ENCODE results near the gene NISCH.

Gene NISCH

GRCh38 chr3:52435246-52436101 is 19.9 kb upstream of the NISCH start:
- peak; percentile 27 for DNase-seq (ENCODE audit: low read depth)

DNA sequence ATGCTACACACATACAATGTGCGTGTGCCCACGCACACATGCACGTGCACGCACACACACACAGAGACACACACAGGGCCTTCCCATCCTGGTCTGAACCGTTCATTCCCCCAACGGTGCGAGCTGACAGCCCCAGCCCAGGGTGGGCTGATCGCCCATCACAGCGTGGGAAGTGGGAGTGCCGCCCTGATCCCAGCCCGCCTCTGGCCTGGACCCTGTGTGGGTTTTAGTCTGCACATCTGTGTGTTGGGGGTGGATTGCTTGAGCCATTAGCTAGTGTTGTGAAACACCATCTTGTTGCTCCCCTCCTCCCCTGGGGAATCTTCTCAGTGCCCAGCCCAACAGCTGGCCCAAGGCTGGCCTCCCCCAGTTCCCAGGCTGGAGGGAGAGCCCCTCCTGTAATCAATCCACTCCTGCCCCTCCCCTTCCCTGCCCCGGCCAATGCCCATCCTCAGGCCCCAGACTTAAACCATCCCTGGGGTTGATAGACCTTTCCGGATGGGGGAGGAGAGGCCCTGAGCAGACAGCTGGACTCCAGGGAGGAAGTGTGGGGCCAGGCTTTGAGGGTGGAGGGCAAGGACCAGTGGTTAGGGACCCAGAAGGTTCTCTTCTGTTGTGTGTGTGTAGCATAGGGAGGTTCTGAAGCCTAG is 18.8 kb upstream of the NISCH start:
- peak; percentile 87 for DNase-seq (ENCODE audit: low read depth)

- DNase-seq (ENCODE audit: low read depth): no peak
Observed at GRCh38 chr3:52437326-52438103, 17.9 kb upstream of the NISCH start.

DNA sequence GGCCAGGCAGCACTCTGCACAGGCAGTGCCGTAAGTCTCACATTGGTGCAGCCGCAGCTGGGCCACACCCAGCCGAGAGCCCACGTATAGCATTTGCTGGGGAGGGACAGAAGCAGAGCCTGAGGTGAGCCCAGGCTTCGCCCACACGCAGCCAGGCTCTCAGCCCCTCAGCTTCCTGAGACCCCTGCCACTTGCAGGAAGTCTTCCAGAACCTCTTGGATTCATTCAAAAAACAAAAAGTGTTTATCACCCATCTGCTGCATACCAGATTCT is 17.4 kb upstream of the NISCH start:
- DNase-seq (ENCODE audit: low read depth): no peak

DNA sequence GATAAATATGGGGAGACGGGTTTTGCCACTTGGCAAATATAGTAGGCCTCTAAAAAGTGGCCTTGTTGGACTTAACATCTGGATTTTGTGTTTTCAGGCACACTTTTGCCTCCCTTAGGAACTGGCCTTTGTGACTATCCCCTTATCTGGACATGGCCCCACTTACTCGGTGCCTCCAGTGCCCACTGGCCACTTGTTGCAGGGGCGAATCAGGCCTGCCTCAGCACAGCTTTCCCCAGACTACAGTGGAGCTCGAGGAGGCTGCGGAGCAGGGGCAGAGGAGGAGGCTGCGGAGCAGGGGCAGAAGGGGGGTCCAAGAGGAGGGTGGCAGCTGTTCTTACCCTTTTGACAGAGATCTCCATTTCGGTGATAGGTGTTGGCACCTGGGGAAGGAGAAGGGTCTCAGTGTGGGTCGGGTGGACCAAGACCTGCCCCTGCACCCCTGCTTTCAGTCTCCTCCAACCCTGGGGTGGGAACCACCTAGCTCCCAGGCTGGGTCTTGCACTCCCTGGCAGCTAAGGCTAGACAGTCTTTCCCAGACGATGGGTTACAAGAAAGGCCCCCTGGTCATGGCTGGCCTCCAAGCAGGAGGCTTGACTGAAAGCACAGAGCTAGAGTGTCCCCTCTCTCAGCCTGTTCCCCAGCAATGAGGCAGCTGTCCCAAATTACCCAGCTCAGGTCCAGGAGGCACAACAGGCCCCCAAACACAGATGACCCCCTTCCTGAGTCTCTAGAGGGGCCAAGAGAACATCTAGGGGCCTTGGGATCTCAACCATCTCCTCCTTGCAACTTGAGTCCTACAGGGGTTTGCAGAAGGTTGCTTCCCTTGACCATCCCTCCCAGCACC is 16.6 kb upstream of the NISCH start:
- DNase-seq (ENCODE audit: low read depth): no peak

DNA sequence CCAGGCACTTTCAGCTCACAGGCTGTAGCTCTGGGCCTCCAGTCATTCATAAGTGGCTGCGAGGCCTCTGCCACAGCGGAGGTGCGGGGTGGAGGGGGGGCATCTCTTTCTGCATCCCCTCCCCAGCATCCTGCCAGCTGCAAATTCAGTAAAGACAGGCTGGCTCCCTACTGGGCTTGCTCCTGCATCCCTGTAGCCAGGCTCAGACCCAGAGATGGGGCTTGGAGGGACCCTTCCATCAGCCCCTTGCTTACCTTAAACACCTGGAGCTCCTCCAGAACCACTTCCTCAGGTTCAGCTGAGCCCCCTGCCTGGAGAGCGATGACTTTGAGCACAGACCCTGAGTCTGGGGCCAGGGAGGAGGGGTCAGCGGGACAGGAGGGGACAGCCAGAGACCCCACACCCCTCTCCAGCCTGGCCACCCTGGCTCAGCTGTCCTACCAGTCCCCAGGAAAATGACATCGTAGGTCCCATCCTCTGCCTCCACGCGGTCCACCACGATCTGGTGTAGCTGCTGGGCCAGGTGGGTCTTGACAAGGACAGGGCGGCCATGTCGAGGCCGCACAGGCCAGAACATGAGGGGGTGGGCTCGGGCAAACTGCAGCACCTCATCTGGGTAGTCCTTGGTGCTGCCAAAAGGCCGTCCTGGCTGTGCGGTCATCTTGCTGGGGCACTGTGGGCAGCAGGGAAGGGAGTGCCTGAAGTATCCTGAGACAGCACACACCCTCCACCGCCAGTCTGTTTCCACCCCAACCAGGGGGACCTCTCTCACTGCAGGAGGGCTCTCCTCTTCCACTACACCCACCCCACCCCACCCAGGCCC is 15.8 kb upstream of the NISCH start:
- DNase-seq (ENCODE audit: low read depth): no peak

GRCh38 chr3:52440249-52440551 is 15.2 kb upstream of the NISCH start:
- DNase-seq (ENCODE audit: low read depth): no peak

DNA sequence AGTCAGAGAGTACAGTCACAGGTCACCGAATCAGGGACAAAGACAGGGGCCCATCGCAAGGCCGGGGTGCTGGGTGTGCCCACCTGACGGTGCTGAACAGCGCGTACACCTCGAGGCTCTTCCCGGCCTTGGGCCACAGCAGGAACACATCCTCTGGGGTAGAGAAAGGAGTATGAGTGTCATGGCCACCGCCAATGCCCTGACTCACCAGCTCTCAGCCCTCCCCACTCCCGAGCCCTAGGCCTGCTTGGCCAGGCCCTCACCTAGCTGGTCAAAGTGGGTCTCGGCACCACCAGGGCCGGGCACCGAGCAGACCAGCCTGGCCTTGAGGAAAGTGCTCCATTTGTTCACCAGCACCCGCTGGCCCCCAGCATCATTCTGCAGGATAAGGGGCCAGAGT is 14.7 kb upstream of the NISCH start:
- no peak for DNase-seq (ENCODE audit: low read depth)

DNA sequence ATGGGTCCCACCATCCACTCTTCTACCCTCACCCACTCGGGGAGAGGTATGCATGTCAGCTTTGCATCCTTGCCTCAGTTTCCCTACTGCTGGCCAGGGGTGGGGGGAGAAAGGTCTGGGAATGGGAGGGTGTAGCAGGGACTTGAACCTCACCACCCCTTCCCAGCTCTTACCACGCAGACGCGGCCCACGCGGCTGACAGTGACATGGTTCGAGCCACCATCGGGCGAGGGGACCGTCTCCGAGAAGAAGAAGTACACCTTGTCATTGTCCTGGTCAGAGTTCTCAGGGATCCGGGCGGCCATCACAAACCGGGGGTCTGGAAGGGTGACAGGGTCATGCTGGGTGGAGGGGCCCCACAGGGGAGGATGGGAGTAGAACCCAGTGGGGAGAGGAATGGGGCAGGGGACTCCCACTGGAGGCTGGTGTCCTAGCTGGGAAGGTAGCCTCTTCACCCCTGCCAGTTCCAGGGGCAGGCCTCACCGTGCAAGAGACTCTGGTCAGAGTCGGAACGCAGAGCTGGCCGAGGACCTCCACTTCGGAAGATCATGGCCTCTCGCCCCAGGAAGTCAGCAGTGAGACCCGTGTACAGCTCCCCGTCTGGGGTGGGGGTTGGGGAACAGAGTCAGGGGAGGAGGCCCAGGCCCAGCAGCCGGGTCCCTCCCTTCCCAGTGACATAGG is 14.2 kb upstream of the NISCH start:
- DNase-seq (ENCODE audit: low read depth): no peak

GRCh38 chr3:52441772-52442332 is 13.6 kb upstream of the NISCH start:
- DNase-seq (ENCODE audit: low read depth): no peak

DNA sequence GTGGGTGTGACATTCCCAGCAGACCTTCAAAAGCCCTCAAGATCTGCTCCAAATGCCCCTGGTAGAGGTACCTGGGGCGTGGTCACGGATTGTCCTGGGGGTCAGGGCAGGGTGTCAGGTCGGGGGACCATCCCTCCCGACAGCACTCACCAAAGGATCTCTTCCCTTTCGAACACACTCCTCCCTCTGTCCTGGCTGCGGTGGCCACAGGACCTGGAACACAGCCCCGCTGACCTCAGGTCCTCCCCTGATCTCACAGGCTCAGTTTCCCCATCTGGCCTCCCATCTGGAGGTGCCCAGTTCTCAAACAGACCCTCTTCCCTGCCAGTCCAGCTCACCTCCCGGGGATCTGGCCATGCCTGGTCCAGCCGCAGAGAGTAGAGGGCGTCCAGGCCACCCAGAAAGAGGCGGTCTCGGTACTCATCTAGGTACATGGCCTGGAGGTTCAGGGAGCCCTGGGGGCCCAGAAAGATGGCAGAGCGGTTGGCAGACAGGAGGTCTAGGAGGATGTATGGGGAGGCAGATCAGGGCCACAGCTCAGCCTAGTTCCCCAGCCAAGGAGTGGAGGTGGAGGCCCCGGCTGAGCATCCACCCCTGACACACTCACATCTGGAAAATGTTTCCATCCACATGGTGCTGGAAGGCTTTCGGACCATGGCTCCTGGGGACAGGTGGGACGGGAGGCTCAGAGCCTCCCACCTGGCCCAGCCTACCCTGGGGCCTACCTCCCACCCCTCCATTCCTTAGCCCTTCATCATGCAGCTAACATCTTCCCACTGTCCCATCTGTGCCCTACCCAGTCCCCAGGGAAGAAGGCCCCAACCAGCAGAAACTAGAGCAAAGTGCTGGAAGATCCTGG is 12.8 kb upstream of the NISCH start:
- DNase-seq (ENCODE audit: low read depth): no peak

- DNase-seq (ENCODE audit: low read depth): no peak
Observed at GRCh38 chr3:52443268-52443610, 12.2 kb upstream of the NISCH start.

DNA sequence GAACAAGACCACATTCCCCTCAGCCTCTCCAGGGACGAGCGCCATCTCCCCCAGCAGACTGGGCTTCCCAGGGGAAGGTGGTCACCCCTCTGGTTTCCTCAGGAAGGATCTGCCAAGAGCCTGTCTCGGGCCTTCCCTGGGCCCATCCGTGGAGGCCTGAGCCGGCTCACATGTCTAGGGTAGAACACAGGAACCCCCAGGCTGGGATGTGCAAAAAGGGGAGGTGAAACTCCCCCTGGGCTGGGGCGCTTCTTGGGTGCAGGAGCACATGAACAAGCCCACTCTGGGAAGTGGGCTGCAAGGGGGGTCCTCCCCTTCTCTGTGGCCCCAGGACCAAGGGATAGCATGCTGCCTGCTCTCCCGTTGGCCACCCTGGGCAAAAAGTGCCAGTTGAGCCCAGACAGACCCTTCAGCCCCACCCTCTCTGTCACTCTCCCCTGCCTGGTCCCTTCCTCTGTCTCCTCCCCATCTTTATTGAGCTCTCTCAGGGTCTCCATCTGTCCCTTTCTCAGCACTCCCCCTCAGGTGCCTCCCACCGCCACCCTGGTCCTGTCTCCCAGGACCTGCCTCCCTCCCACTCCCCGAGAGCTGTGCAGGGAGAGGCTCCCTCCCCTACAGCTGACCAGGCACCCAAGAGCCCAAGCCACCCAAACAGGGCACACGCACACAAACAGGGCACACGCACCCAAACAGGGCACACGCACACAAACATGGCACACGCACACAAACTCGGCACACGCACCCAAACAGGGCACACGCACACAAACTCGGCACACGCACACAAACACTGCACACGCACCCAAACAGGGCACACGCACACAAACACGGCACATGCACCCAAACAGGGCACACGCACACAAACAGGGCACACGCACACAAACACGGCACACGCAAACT is 11.4 kb upstream of the NISCH start:
- no peak for DNase-seq (ENCODE audit: low read depth)

GRCh38 chr3:52444860-52445793 is 10.3 kb upstream of the NISCH start, which contains the start of gene SEMA3G:
SEMA3G (minus strand) TSS chr3:52445103; CDS start chr3:52445027, 76 bp downstream.
- peak; percentile 57 for DNase-seq (ENCODE audit: low read depth)

DNA sequence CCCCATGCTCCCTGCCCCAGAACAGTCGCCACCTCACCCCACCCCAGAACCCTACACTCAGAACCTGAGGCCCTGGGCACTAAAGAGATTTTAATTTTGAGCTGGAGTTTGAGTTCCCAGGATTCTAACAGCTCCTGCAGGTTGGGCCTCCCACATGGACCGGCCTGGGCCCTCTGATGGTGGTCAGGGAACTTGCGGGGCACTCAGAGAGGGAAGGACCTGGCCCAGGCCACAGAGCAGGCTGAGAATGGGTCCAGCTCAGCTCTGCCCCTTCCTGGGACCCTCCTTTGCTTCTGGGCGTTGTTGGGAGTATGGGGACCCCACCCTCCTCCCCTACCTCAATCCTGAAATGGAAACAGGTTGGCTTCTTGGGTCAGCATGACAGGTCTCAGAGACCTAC is 9.4 kb upstream of the NISCH start:
- no peak for DNase-seq (ENCODE audit: low read depth)

DNA sequence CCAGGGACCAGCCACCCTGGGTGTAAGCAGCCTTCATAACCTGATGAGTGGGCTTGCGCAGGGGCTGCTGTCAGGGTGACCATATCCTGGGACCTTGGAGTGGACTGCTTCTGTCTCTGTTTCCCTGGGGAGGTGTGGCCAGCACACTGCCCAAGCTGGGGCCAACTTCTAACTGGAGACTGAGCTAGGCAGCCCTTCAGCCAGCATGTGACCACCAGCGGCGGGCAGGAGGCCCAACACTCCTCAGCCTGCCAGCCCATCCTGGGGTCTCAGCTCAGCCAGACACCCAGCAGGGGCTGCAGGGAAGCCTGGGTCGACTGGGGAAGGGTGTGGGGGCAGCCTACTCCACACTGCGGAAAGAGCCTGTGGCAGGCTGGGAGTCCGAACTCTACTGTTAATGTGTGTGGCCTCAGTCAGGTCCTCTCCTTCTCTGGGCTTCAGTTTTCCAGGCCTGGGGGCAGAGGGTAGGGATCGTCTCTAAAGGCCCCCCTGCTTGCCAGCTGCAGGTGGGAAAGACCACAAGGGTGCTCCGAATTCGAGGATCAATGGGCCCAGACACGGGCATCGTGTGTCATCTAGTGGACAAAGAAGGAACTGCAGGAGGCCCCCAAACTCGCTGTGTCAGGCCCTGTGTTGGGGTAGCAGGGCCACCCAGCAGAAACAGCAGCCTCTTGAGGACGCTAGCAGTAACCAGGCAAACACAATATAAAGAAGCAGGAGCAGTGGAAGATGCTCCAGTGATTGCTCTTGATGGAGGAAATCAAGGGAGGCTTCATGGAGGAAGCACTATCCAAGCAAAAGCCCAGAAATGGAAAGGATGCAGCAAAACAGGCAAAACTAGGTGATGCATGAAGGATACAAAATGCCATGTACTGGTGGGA is 8.5 kb upstream of the NISCH start:
- no peak for DNase-seq (ENCODE audit: low read depth)
